HFF-Myc (cell line): Measurements from ENCODE around the gene RCL1.
A peak's percentile ranks its signal among the peaks of the same experiment; 100 is the strongest.

Experiments used
- DNase-seq: peaks from one replicate; pipeline ENCODE4 v3.0.0-alpha.2; 2011; ENCODE audit warnings: low read depth; ENCODE audit errors: extremely low read depth
- H3K4me3 ChIP-seq: replicated peaks from 2 replicates; pipeline ENCODE4 v1.5.1; 2011; ENCODE audit warnings: low read depth, mild to moderate bottlenecking, control low read depth, low read length
- CTCF ChIP-seq: IDR thresholded peaks from 2 replicates; pipeline ENCODE4 v1.5.1; 2012; ENCODE audit warnings: mild to moderate bottlenecking, low read depth, low read length, control low read depth; ENCODE audit errors: missing control alignments

The RCL1 gene

GRCh38 chr9:4852419-4852818 lies 59.7 kb downstream of the RCL1 start:
- H3K4me3 ChIP-seq, result no peak overlapping the region
- no peak for TF ChIP-seq CTCF
- DNase-seq, result no peak

- no peak for TF ChIP-seq CTCF
- DNase-seq, result no peak
- H3K4me3 ChIP-seq, result no peak overlapping the region
Observed at GRCh38 chr9:4854265-4854590, 61.5 kb downstream of the RCL1 start.

GRCh38 chr9:4855841-4856240 lies 63.1 kb downstream of the RCL1 start:
- peak; percentile 57 for DNase-seq
- H3K4me3 ChIP-seq, result no peak overlapping the region
- TF ChIP-seq CTCF, result no peak

- no peak for TF ChIP-seq CTCF
- H3K4me3 ChIP-seq, result no peak overlapping the region
- DNase-seq, result no peak
Observed at GRCh38 chr9:4857163-4857810, 64.5 kb downstream of the RCL1 start.

GRCh38 chr9:4859035-4859434 lies 66.3 kb downstream of the RCL1 start:
- no peak overlapping the region for H3K4me3 ChIP-seq
- TF ChIP-seq CTCF, result no peak
- no peak for DNase-seq

GRCh38 chr9:4860383-4860782 lies 67.6 kb downstream of the RCL1 start:
- no peak for DNase-seq
- TF ChIP-seq CTCF, result no peak

GRCh38 chr9:4861145-4861544 lies 68.4 kb downstream of the RCL1 start:
- TF ChIP-seq CTCF, result no peak
- no peak for DNase-seq

More at GRCh38 chr9:4860383-4860782, 67.6 kb downstream of the RCL1 start:
- H3K4me3 ChIP-seq, result no peak overlapping the region

More at GRCh38 chr9:4861145-4861544, 68.4 kb downstream of the RCL1 start:
- no peak overlapping the region for H3K4me3 ChIP-seq
